T follicular helper cell (primary cell): ENCODE measurements around the gene MPIG6B.

ENCODE experiments used
- DNase-seq: peaks from one replicate; pipeline ENCODE4 v3.0.0-alpha.2; 2020; ENCODE audit warnings: low read depth

MPIG6B gene

DNA sequence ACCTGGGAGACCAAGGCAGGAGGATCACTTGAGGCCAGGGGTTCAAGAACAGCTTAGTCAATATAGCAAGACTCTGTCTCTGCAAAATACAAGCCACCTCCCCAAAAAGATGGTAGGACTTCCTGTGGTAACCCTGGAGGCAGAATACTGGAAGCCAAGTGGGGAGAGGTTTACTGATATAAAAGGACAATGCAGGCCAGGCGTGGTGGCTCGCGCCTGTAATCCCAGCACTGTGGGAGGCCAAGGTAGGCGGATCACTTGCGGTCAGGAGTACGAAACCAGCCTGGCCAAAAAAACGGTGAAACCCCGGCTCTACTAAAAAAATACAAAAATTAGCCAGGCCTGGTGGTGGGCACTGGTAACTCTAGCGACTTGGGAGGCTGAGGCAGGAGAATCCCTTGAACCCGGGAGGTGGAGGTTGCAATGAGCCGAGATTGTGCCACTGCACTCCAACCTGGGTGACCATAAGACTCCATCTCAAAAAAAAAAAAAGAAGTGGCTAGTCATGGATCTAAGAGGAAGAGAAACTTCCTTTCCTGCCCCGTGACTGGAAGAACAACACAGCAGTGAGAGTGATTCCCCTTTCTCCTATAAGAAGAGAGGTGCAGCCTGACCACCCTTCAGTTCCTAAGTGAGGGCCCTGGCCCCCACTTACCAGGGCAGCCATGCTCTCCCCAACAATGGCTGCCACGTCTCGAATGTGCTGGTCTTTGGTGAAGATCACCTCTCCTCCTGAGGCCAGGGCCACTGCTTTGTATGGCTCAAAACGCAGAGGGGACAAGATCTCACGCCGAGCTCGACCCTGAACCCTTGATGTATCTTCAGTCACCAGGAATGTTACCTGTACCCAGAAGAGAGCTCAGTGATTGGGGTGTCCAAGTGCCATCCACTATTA lies 45.4 kb downstream of the MPIG6B start:
- no peak for DNase-seq

DNA sequence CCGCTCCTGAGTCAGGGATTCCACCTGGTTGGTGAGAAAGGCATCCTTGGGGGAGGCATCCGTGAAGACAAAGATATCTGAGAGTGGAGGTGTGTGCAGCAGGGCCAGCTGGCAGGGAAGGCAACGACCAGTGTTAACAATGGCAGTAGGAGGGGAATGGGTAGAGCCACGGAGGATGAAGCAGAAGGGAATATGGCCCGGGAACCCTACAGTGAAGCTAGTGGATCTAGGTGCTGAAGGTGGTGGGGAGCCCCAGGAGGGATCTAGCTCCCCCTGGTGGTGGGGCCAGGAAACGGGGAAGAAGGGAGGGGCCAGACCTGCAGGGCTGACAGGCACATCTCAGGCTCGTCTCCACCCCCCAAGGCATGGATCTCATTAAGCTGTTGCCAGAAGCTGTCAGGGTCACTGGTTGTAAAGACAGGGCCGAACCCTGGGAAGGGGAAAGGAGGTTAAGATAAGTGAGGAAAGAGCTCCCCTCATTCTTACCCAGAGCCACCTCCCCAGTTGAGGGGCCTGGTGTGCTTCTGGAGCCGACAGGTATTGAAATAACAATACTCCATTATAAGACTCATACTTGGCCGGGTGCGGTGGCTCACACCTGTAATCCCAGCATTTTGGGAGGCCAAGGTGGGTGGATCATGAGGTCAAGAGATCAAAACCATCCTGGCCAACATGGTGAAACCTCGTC lies 46.7 kb downstream of the MPIG6B start:
- peak; percentile 76 for DNase-seq

DNA sequence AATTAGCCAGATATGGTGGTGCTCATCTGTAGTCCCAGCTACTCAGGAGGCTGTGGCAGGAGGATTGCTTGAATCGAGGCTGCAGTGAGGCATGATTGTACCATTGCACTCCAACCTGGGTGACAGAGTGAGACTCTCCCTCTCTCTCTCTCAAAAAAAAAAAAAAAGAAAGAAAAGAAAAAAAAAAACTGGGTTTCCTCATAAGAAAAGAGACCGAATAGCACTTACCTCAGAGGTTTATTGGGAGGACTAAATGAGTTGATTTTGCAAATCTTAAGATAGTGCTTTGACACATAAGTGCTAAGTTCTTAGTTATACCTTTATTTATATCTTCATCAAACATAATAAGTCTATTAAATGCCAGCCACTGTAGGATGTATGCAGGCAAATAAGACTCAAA lies 47.7 kb downstream of the MPIG6B start:
- no peak for DNase-seq

DNA sequence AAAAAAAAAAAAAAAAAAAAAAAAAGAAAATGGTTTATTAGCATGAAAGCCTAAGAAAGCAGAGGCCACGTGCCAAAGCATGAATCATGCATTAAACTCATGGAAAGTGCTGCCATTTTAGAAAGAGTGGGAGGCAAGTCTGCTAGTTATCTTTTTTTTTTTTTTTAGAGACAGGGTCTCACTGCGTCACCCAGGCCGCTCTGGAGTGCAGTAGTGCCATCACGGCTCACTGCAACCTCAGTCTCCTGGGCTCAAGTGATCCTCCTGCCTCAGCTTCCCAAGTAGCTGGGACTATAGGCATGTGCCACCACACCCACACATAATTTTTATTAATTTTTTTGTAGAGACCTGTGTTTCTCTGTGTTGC lies 48.8 kb downstream of the MPIG6B start:
- DNase-seq = no peak

GRCh38 chr6:31775184-31775583 lies 52.0 kb downstream of the MPIG6B start:
- no peak for DNase-seq

- no peak for DNase-seq
Observed at GRCh38 chr6:31775633-31776484, 52.7 kb downstream of the MPIG6B start.
